HG03354 (cell line): Measurements from ENCODE around the gene NUMB.

Experiments
- ATAC-seq: cut with Tn5 transposase; IDR thresholded peaks from one replicate; pipeline ENCODE4 v1.9.1; 2021; ENCODE audit warnings: mild to moderate bottlenecking; ENCODE audit not compliant: unreplicated experiment, poor library complexity, severe bottlenecking

NUMB gene

DNA sequence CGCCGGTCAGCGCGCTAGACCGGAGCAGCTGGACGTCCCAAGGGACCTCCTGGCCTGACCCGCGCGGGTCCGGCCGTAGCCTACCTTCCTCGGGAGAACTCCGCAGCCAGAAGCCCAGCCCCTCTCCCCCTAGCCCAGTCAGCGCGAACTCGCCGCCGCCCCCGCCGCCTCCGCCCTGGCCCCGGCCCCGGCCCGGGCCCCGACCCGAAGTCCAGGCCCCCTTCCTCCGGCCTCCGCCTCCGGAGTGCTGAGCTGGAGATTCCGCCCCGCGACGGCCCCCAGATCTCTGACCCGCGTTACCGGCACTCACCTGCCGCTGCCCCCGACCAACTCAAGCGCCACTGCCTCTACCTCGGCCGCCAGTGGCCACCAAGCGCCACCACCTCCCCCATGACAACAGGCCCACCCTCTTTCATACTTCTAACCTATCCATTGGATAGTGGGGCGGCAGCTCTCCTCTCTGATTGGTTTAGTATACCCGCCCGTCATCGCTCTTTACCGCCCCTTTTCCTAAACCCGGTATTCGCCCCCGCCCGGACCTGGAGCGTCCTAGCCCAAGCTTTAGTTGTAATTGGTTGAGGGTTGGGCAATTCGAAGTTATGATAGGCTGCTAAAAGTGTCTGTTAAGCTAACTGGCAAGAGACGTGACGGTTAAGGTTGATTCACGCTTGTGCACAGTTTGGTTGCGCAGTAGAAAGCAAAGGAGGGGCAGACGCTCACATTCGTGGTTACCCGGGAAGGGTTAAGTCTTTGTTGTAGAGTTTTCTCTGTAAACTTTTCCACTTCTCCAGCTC is at the start of gene NUMB:
TSS of gene NUMB (minus strand) at position 364 of the 794 bp plus-strand sequence. CDS start 102,795 bp downstream, outside the sequence.
- peak; percentile 94 for ATAC-seq

- ATAC-seq: no peak
Observed at GRCh38 chr14:73503648-73504047, 45.3 kb upstream of the NUMB start.

- ATAC-seq: no peak
Observed at GRCh38 chr14:73502017-73502619, 43.8 kb upstream of the NUMB start.

DNA sequence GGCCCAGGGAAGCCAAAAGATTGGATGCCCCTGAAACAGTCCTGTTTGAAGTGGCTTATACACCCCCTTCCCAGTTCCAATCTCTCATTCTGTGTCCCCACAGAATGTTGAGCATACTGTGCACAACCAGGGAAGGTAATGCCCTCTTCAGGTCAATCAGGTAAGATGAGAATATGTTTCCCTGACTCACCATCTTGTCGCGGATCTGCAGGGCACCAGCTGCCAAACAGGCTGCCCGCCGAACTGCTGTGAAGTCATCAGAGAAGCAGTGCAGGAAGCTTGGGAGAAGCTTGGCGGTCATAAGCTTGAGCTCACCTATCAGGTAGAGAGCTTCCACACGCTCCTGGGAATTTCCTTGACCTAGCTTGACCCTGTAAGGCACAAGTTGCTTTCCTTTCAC is 42.0 kb upstream of the NUMB start:
- ATAC-seq: no peak

DNA sequence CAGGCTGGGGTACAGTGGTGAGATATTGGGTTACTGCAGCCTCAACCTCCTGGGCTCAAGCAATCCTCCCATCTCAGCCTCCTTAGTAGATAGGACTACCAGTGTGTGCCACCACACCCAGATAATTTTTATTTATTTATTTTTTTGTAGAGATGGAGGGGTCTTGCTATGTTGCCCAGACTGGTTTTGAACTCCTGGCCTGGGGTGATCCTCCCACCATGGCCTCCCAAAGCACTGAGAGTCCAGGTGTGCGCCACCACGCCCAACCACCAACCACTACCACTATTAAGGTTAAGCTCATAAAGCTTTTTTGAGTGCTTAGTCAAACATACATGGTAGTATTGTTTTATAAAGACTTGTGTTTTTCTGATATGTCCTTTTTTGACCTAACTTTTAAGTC is 36.2 kb upstream of the NUMB start:
- no peak for ATAC-seq

DNA sequence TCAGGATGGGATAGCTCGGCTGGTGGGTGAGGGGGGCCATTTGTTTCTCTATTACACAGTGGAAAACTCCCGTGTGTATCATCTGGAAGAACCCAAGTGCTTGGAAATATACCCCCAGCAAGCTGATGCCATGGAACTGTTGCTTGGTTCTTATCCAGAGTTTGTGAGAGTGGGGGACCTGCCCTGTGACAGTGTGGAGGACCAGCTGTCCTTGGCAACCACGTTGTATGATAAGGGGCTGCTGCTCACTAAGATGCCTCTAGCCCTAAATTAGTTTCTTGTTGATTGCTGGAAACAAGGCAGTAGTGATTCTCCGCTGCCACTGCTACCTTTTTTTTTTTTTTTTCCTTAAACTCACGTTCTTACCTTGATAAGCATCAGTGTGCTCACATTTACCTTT is 34.3 kb upstream of the NUMB start:
- no peak for ATAC-seq

DNA sequence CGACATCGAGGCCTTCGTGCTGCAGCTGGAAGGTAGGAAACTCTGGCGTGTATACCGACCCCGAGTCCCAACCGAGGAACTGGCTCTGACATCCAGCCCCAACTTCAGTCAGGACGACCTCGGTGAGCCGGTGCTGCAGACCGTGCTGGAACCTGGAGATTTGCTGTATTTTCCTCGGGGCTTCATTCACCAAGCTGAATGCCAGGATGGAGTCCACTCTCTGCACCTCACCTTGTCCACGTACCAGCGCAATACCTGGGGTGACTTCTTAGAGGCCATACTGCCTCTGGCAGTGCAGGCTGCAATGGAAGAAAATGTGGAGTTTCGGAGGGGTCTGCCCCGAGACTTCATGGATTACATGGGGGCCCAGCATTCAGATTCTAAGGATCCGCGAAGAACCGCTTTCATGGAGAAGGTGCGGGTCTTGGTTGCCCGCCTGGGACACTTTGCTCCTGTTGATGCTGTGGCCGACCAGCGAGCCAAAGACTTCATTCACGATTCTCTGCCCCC is 33.8 kb upstream of the NUMB start:
- ATAC-seq: no peak

DNA sequence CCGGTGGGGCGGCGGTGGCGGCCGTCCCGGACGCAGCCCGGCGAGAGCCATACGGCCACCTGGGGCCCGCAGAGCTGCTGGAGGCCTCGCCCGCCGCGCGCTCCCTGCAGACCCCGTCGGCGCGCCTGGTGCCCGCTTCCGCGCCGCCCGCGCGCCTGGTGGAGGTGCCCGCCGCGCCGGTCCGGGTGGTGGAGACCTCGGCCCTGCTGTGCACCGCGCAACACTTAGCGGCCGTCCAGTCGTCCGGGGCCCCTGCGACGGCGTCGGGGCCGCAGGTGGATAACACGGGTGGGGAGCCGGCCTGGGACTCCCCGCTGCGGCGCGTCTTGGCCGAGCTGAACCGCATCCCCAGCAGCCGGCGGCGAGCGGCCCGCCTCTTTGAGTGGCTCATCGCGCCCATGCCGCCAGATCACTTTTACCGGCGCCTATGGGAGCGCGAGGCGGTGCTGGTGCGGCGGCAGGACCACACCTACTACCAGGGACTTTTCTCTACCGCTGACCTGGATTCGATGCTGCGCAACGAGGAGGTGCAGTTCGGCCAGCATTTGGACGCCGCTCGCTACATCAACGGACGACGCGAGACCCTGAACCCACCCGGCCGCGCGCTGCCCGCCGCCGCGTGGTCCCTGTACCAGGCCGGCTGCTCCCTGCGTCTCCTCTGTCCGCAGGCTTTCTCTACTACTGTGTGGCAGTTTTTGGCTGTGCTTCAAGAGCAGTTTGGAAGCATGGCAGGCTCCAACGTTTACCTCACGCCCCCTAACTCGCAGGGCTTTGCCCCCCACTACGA is 33.1 kb upstream of the NUMB start:
- peak; percentile 64 for ATAC-seq

GRCh38 chr14:73489481-73490175 is 31.3 kb upstream of the NUMB start:
- ATAC-seq: no peak

DNA sequence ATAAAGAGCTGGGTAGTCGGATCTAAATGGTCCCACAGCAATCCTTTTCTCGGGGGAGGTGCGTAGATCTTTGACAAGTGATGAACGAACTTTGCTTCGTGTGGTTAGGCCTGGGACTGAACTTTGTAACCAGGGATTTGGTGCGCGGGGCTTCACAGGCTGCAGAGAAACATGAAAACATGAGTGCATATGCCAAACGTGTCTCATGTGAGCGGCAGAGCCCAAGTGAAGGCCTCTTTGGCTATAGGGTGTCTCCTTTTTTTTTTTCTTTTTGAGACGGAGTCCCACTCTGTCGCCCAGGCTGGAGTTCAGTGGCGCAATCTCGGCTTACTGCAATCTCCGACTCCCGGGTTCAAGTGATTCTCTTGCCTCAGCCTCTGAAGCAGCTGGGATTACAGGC is 20.3 kb upstream of the NUMB start:
- no peak for ATAC-seq

- ATAC-seq: no peak
Observed at GRCh38 chr14:73477618-73478266, 19.4 kb upstream of the NUMB start.

GRCh38 chr14:73476451-73476931 is 18.1 kb upstream of the NUMB start:
- no peak for ATAC-seq

DNA sequence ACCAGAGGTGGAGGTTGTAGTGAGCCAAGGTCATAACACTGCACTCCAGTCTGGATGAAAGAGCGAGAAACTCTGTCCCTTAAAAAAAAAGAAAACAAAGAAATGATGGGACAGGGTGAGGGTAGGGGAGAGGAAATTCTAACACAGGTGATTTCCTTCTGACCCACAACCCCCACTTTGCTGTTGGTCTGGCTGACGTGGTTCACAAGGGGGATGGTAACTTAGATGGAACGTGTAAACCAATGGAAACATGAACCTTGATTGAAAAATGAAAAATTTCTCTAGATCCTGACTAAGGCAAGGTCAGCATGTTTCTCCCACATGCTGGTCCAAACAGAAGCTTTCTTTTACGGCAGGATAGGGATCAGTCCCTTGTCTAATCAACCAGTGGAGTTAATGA is 16.6 kb upstream of the NUMB start:
- ATAC-seq: no peak

- no peak for ATAC-seq
Observed at GRCh38 chr14:73472185-73473114, 14.1 kb upstream of the NUMB start.

GRCh38 chr14:73471582-73472184 is 13.3 kb upstream of the NUMB start:
- no peak for ATAC-seq

- no peak for ATAC-seq
Observed at GRCh38 chr14:73468828-73469375, 10.6 kb upstream of the NUMB start.

DNA sequence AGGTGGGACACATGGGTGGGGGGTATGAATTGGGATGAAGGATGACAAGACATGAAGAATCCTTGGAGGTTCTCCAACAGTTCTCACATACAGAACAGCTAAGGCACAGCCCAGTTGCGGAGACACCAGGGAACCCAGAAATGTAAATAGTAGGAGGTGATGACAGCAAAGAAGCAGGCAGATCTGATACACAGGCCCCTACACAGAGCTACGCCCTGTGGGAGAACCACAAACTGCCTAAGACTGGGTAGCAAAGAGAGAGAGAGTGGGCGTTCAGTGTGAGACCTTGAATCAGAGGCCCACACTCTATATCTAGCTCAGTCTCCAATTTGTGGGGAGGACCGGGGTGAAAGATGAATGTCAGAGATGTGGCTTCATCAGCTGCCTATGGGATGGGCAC is 9.5 kb upstream of the NUMB start:
- ATAC-seq: no peak

DNA sequence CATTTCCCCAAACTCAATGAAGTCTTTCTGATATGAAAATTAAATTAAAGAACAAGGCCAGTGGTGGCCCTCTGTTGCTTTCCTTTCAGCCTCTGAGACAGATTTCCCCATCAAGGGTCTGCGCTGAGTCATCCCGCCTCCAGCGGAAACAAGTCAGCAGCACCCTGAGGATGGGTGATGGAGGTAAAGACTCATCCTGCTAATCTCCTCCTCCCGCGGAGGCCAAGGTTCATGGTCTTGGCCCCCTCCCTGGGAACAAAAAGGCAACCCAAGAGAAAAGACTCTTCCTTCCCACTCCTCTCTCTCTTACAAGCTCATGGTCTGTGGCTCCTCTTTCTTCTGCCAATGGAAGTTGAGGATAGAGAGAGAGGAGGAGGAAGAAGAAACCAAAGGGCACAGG is 9.0 kb upstream of the NUMB start:
- ATAC-seq: no peak
